Hepatocyte (in vitro differentiated cells): ENCODE results near the gene AKAP12. TPM values are rescaled to one million over a fixed set of nuclear protein-coding genes. Genes with fewer than 3 reads are reported as not detected.
A peak's percentile ranks its signal among the peaks of the same experiment; 100 is the strongest.

Experiments
- DNase-seq: peaks from one replicate; pipeline ENCODE4 v3.0.0-alpha.2; 2016; ENCODE audit warnings: low spot score
- H2AFZ ChIP-seq: fragments of 200-600 bp; sonication (generic); 2 replicates; pipeline ENCODE4 v1.6.0; 2016; ENCODE audit warnings: antibody characterized with exemption, mild to moderate bottlenecking
- H3K27ac ChIP-seq: fragments of 200-600 bp; sonication (generic); 2 replicates; pipeline ENCODE4 v1.5.1; 2016; ENCODE audit warnings: mild to moderate bottlenecking
- H3K27me3 ChIP-seq: fragments of 200-600 bp; sonication (generic); 2 replicates; pipeline ENCODE4 v1.6.1; 2016
- H3K36me3 ChIP-seq: fragments of 200-600 bp; sonication (generic); replicated peaks from 2 replicates; pipeline ENCODE4 v1.5.1; 2016; ENCODE audit warnings: low read depth; ENCODE audit not compliant: insufficient read depth
- H3K4me1 ChIP-seq: fragments of 200-600 bp; sonication (generic); 2 replicates; pipeline ENCODE4 v1.5.1; 2016; ENCODE audit warnings: mild to moderate bottlenecking, moderate library complexity; ENCODE audit not compliant: insufficient read depth
- H3K4me2 ChIP-seq: fragments of 200-600 bp; sonication (generic); 2 replicates; pipeline ENCODE4 v1.6.0; 2016
- H3K4me3 ChIP-seq: fragments of 200-600 bp; sonication (generic); 2 replicates; pipeline ENCODE4 v1.5.1; 2016; ENCODE audit warnings: mild to moderate bottlenecking
- H3K79me2 ChIP-seq: fragments of 200-600 bp; sonication (generic); 2 replicates; pipeline ENCODE4 v1.6.0; 2017; ENCODE audit warnings: mild to moderate bottlenecking
- H3K9me2 ChIP-seq: fragments of 200-600 bp; sonication (generic); replicated peaks from 2 replicates; pipeline ENCODE4 v1.6.0; 2017; ENCODE audit warnings: mild to moderate bottlenecking; ENCODE audit not compliant: insufficient read depth
- H3K9me3 ChIP-seq: fragments of 200-600 bp; sonication (generic); 2 replicates; pipeline ENCODE4 v1.5.1; 2016; ENCODE audit warnings: low read depth, mild to moderate bottlenecking
- H4K20me1 ChIP-seq: fragments of 200-600 bp; sonication (generic); 2 replicates; pipeline ENCODE4 v1.6.0; 2016; ENCODE audit warnings: mild to moderate bottlenecking; ENCODE audit not compliant: insufficient read depth, poor library complexity, severe bottlenecking
- EZH2 ChIP-seq: fragments of 200-600 bp; sonication (generic); IDR thresholded peaks from 2 replicates; pipeline ENCODE4 v1.6.1; 2016; ENCODE audit warnings: antibody characterized with exemption, mild to moderate bottlenecking, borderline replicate concordance
- EZH2phosphoT487 ChIP-seq: fragments of 200-600 bp; sonication (generic); IDR thresholded peaks from one replicate; pipeline ENCODE4 v1.6.1; 2018; ENCODE audit warnings: antibody characterized with exemption, mild to moderate bottlenecking, low read depth, moderate library complexity; ENCODE audit not compliant: unreplicated experiment, severe bottlenecking
- WGBS: methylation state at CpG from one replicate; pipeline ENCODE4 v1.1.6; 2016; ENCODE audit warnings: low lambda C conversion rate; ENCODE audit errors: missing lambda C conversion rate; 5-methylcytosine and 5-hydroxymethylcytosine counted together
- polyA plus RNA-seq: library from polyadenylated mRNA; unstranded; fragments of >200 nt; fragmentation: Nextera tagmentation; extraction: Ambion mirVana; gene quantifications from 2 replicates; pipeline ENCODE4 v1.2.1, GENCODE V29; 2016
- total RNA-seq: library from RNA; depleted of rRNA; stranded (reverse); fragments of >200 nt; gene quantifications from 2 replicates; pipeline ENCODE4 v1.2.3, GENCODE V29; 2014
- TF ChIP-seq, protein P1 (sequence below): fragments of 200-600 bp; sonication (generic); IDR thresholded peaks from 2 replicates; pipeline ENCODE4 v1.5.1; 2016; ENCODE audit warnings: antibody characterized with exemption, mild to moderate bottlenecking; ENCODE audit not compliant: poor library complexity

AKAP12 gene
- total and polyA plus RNA-seq, 2 experiments from 2014 or later, result 32.1 to 46.2 TPM

DNA sequence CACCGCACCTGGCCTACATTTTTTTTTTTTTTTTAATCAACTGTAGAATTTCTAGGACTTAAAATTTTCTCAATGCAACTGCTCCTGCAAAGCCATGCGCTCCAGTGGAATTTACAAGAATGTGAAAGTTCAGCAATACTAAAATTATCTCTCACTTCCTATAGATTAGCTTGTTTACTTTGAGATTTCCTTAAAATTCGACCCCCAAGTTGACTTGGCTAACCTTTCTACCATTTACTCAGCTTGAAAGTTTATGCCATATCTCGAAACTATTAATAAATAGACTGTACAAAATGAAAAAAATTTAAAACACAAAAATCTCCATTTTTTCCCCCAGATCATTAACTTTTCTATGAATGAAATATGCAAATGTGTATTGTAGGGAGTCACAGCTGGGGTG is 87.3 kb downstream of the AKAP12 start:
- H3K27me3 ChIP-seq, result no peaks in the 10 kb centered on the region
- WGBS, result 60% methylated on average over 4 of the region's 4 CpGs
- H3K4me1 ChIP-seq, result peaks cover 4% of the 10 kb centered on the region
- no peak overlapping the region for H3K27ac ChIP-seq
- no peaks in the 10 kb centered on the region for H3K9me2 ChIP-seq
- no peak overlapping the region for H3K4me2 ChIP-seq
- no peaks in the 10 kb centered on the region for H4K20me1 ChIP-seq
- no peak overlapping the region for H3K4me3 ChIP-seq
- TF ChIP-seq EZH2phosphoT487, result no peak
- TF ChIP-seq, protein P1, sequence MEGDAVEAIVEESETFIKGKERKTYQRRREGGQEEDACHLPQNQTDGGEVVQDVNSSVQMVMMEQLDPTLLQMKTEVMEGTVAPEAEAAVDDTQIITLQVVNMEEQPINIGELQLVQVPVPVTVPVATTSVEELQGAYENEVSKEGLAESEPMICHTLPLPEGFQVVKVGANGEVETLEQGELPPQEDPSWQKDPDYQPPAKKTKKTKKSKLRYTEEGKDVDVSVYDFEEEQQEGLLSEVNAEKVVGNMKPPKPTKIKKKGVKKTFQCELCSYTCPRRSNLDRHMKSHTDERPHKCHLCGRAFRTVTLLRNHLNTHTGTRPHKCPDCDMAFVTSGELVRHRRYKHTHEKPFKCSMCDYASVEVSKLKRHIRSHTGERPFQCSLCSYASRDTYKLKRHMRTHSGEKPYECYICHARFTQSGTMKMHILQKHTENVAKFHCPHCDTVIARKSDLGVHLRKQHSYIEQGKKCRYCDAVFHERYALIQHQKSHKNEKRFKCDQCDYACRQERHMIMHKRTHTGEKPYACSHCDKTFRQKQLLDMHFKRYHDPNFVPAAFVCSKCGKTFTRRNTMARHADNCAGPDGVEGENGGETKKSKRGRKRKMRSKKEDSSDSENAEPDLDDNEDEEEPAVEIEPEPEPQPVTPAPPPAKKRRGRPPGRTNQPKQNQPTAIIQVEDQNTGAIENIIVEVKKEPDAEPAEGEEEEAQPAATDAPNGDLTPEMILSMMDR, result no peak
- TF ChIP-seq EZH2, result no peak
- no peaks in the 10 kb centered on the region for H3K79me2 ChIP-seq
- no peak overlapping the region for H2AFZ ChIP-seq
- no peaks in the 10 kb centered on the region for H3K9me3 ChIP-seq
- no peak for DNase-seq
- no peaks in the 10 kb centered on the region for H3K36me3 ChIP-seq

DNA sequence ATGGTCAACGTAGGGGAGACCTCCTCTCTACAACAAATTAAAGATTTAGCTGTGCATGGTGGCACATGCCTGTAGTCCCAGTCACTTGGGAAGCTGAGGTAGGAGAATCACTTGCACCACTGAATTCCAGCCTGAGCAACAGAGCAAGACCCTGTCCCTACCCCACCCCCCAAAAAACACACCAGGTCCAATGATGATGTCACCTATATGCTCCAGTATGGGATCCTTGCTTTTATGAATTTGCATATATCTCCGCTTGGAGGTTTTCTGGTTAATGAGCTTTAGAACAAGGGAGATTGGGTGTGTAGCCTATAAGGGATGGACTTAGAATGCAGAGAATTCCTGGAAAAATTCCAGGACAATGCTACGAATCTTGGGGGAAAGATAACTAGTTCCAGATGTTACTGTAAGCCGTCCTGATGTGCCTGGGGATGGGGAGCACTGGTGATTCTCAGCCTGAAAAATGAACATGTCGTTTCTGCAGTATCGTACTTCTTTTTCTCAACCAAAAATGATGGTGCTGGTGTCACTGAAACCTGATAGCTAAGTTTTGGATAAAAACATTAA is 90.4 kb downstream of the AKAP12 start:
- H3K4me1 ChIP-seq, result no peaks in the 10 kb centered on the region
- no peaks in the 10 kb centered on the region for H3K9me3 ChIP-seq
- H3K27ac ChIP-seq, result no peak overlapping the region
- H3K9me2 ChIP-seq, result no peaks in the 10 kb centered on the region
- no peaks in the 10 kb centered on the region for H3K27me3 ChIP-seq
- H2AFZ ChIP-seq, result no peak overlapping the region
- H3K79me2 ChIP-seq, result no peaks in the 10 kb centered on the region
- no peak overlapping the region for H3K4me3 ChIP-seq
- H3K36me3 ChIP-seq, result no peaks in the 10 kb centered on the region
- WGBS, result 59% methylated on average over 6 of the region's 6 CpGs
- peak overlapping the region; percentile 48 for H3K4me2 ChIP-seq
- no peaks in the 10 kb centered on the region for H4K20me1 ChIP-seq
- TF ChIP-seq EZH2 (no peak), EZH2phosphoT487 (no peak)
- DNase-seq, result peak; percentile 54

DNA sequence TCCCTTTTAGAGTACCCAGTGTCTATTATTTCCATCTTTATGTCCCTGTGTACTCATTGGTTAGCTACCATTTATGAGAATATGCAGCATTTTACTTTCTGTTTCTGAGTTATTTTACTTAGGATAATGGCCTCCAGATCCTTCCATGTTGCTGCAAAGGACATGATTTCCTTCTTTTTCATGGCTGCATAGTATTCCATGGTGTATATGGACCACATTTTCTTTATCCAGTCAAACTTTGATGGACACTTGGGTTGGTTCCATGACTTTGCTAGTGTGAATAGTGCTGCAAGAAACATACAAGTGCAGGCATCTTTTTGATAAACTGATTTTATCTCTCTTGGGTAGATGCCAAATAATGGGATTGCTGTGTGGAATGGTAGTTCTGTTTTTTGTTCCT is 96.2 kb downstream of the AKAP12 start:
- H3K79me2 ChIP-seq, result no peaks in the 10 kb centered on the region
- TF ChIP-seq, protein P1, result no peak
- TF ChIP-seq EZH2, result no peak

DNA sequence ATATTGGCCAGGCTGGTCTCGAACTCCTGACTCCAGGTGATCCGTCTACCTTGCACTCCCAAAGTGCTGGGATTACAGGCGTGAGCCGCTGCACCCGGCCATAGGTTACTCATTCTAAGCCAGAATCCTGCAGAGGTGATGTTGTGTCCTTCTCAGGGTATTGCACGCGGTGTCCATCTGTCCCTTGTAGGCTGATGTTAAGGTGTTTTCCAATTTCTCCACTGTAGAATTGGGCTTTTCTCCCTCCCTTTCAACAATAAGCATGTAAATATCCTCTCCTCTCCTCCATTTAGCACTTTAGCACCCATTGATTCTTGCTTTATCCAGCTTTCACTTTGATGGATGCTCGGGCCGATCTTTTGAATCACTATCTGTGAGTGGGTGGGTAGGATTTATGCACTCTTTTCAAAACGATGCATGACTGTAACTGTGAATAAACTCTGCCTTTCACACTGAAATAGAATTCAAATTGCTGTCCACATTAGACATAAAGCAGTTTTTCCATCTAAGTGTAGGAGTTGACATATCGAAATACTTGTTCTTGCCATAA is 99.0 kb downstream of the AKAP12 start:
- H3K4me2 ChIP-seq, result no peak overlapping the region
- H4K20me1 ChIP-seq, result no peaks in the 10 kb centered on the region
- H3K79me2 ChIP-seq, result no peaks in the 10 kb centered on the region
- no peaks in the 10 kb centered on the region for H3K9me3 ChIP-seq
- H3K27ac ChIP-seq, result no peak overlapping the region
- TF ChIP-seq, protein P1, result no peak
- TF ChIP-seq EZH2, result no peak
- no peak for TF ChIP-seq EZH2phosphoT487
- no peaks in the 10 kb centered on the region for H3K36me3 ChIP-seq
- H3K9me2 ChIP-seq, result no peaks in the 10 kb centered on the region
- H3K27me3 ChIP-seq, result no peaks in the 10 kb centered on the region
- WGBS, result 95% methylated on average over 11 of the region's 11 CpGs
- no peak overlapping the region for H3K4me3 ChIP-seq
- H3K4me1 ChIP-seq, result no peaks in the 10 kb centered on the region
- no peak overlapping the region for H2AFZ ChIP-seq
- DNase-seq, result no peak

More for the DNA sequence above, 96.2 kb downstream of the AKAP12 start:
- no peaks in the 10 kb centered on the region for H3K9me3 ChIP-seq
- H3K9me2 ChIP-seq, result no peaks in the 10 kb centered on the region
- no peaks in the 10 kb centered on the region for H3K27me3 ChIP-seq
- no peak overlapping the region for H3K4me2 ChIP-seq
- H3K36me3 ChIP-seq, result no peaks in the 10 kb centered on the region
- H2AFZ ChIP-seq, result no peak overlapping the region
- no peak for DNase-seq
- H4K20me1 ChIP-seq, result no peaks in the 10 kb centered on the region
- no peak overlapping the region for H3K27ac ChIP-seq
- no peak overlapping the region for H3K4me3 ChIP-seq
- no peaks in the 10 kb centered on the region for H3K4me1 ChIP-seq
